Gastroesophageal sphincter (tissue), 4 donors: ENCODE results near the gene VWA8. TPM values are rescaled to one million over a fixed set of nuclear protein-coding genes. Genes with fewer than 3 reads are reported as not detected.

Experiments
- ATAC-seq: fragments of 150-250 bp; one replicate; pipeline ENCODE4 v1.9.1; 2016; ENCODE audit warnings: mild to moderate bottlenecking, moderate library complexity
- H3K27ac ChIP-seq, 4 donors: fragments of 200-600 bp; sonication (generic) in 3 of 4; 1 replicate in 3 of 4; 2 replicates in 1 of 4; pipeline ENCODE4 v1.5.1; 2016 to 2019
- H3K27me3 ChIP-seq: fragments of 200-600 bp; sonication (generic); one replicate; pipeline ENCODE4 v1.5.1; 2019
- H3K36me3 ChIP-seq, 2 donors: fragments of 200-600 bp; sonication (generic); one replicate each; pipeline ENCODE4 v1.5.1; 2019; ENCODE audit warnings: control low read depth in 1 of 2
- H3K4me1 ChIP-seq, 3 donors: fragments of 200-600 bp; sonication (generic); 1 replicate in 2 of 3; 2 replicates in 1 of 3; pipeline ENCODE4 v1.5.1; 2016 to 2019; ENCODE audit warnings: control low read depth in 2 of 3
- H3K4me3 ChIP-seq, 2 donors: fragments of 200-600 bp; sonication (generic); one replicate each; pipeline ENCODE4 v1.5.1; 2019; ENCODE audit warnings: mild to moderate bottlenecking in 1 of 2, moderate library complexity in 1 of 2
- H3K9me3 ChIP-seq, 3 donors: fragments of 200-600 bp; sonication (generic); one replicate each; pipeline ENCODE4 v1.5.1; 2017 to 2019; ENCODE audit warnings: control low read depth in 2 of 3
- CTCF ChIP-seq, 4 experiments: fragments of 200-600 bp in 2 of 4; fragments of 450-650 bp in 2 of 4; sonication (generic) in 1 of 4; IDR thresholded peaks; one replicate each; pipeline ENCODE4 v1.5.1; 2017 to 2019; ENCODE audit warnings: antibody characterized with exemption in 4 of 4, mild to moderate bottlenecking in 2 of 4, moderate library complexity in 2 of 4
- EP300 ChIP-seq: sonication (generic); formaldehyde crosslinking; IDR thresholded peaks from one replicate; pipeline ENCODE4 v1.6.1; 2017; ENCODE audit warnings: antibody characterized with exemption, mild to moderate bottlenecking
- POLR2A ChIP-seq, 2 donors: fragments of 450-650 bp; IDR thresholded peaks; one replicate each; pipeline ENCODE4 v1.6.1; 2017; ENCODE audit warnings: antibody characterized with exemption in 2 of 2, mild to moderate bottlenecking in 2 of 2, moderate library complexity in 1 of 2
- POLR2AphosphoS5 ChIP-seq: sonication (generic); formaldehyde crosslinking; IDR thresholded peaks from one replicate; pipeline ENCODE4 v1.6.1; 2017; ENCODE audit warnings: antibody characterized with exemption
- WGBS, 2 donors: methylation state at CpG; one replicate each; pipeline ENCODE4 v1.1.5; 2018; ENCODE audit warnings: low coverage in 1 of 2; 5-methylcytosine and 5-hydroxymethylcytosine counted together
- total RNA-seq, 4 donors: library from RNA; depleted of rRNA; stranded (reverse); fragments of >200 nt; gene quantifications; one replicate each; pipeline ENCODE4 v1.1.0, GENCODE V29; 2016

The VWA8 gene
- total RNA-seq, 4 donors from 2014 or later, result 20.3 to 34.7 (median 23.9) TPM

- Histone ChIP-seq H3K4me1 (peaks cover 0 to 15% (median 0%) of the 10 kb centered on the region in 3 donors), H3K27me3 (no peaks in the 10 kb centered on the region), H3K36me3 (peaks cover 0 to 9% of the 10 kb centered on the region in 2 donors), H3K27ac (no peak overlapping the region), H3K9me3 (peaks cover 0 to 6% (median 0%) of the 10 kb centered on the region in 3 donors), H3K4me3 (no peak overlapping the region)
- TF ChIP-seq CTCF (IDR thresholded peaks at IDR 0.05), result no peak
- TF ChIP-seq POLR2A (IDR thresholded peaks at IDR 0.05), result no peak
- no peak for TF ChIP-seq EP300
- TF ChIP-seq POLR2AphosphoS5, result no peak
- no peak for ATAC-seq
- 70 to 71% methylated on average over 5 of the region's 5 CpGs for WGBS, 2 donors
These were observed 19.7 kb downstream of the VWA8 start for GRCh38 chr13:41941174-41941573.

- no peak overlapping the region for H3K4me3 ChIP-seq
- TF ChIP-seq EP300 (no peak), POLR2A (IDR thresholded peaks at IDR 0.05) (no peak), POLR2AphosphoS5 (no peak), CTCF (IDR thresholded peaks at IDR 0.05) (no peak)
- ATAC-seq, result no peak
- peaks cover 0 to 15% (median 0%) of the 10 kb centered on the region in 3 donors for H3K4me1 ChIP-seq
- no peaks in the 10 kb centered on the region for H3K9me3 ChIP-seq
- H3K27me3 ChIP-seq, result no peaks in the 10 kb centered on the region
- H3K27ac ChIP-seq, result no peak overlapping the region
- peaks cover 0 to 2% of the 10 kb centered on the region in 2 donors for H3K36me3 ChIP-seq
These were observed 21.5 kb downstream of the VWA8 start for GRCh38 chr13:41939398-41939797.

- TF ChIP-seq EP300, result no peak
- TF ChIP-seq POLR2A (IDR thresholded peaks at IDR 0.05), result no peak
- no peak for TF ChIP-seq POLR2AphosphoS5
- no peak for TF ChIP-seq CTCF (IDR thresholded peaks at IDR 0.05)
- H3K27me3 ChIP-seq, result no peaks in the 10 kb centered on the region
These were observed 22.0 kb downstream of the VWA8 start for GRCh38 chr13:41938918-41939317.

GRCh38 chr13:41937388-41937787 lies 23.5 kb downstream of the VWA8 start:
- Histone ChIP-seq H3K36me3 (no peaks in the 10 kb centered on the region), H3K9me3 (no peaks in the 10 kb centered on the region), H3K4me3 (no peak overlapping the region), H3K4me1 (peaks cover 0 to 9% (median 0%) of the 10 kb centered on the region in 3 donors), H3K27ac (no peak overlapping the region), H3K27me3 (no peaks in the 10 kb centered on the region)
- no peak for ATAC-seq
- 90 to 100% methylated on average over 2 to 5 of the region's 5 CpGs for WGBS, 2 donors
- no peak for TF ChIP-seq EP300

More at GRCh38 chr13:41938918-41939317, 22.0 kb downstream of the VWA8 start:
- Histone ChIP-seq H3K36me3 (no peaks in the 10 kb centered on the region), H3K9me3 (no peaks in the 10 kb centered on the region), H3K4me3 (no peak overlapping the region), H3K4me1 (peaks cover 0 to 15% (median 0%) of the 10 kb centered on the region in 3 donors), H3K27ac (no peak overlapping the region)
- ATAC-seq, result no peak
- 54 to 60% methylated on average over 1 of the region's 1 CpG for WGBS, 2 donors

GRCh38 chr13:41935501-41935900 lies 25.4 kb downstream of the VWA8 start:
- H3K27me3 ChIP-seq, result no peaks in the 10 kb centered on the region
- peaks cover 0 to 8% (median 0%) of the 10 kb centered on the region in 3 donors for H3K4me1 ChIP-seq
- H3K9me3 ChIP-seq, result no peaks in the 10 kb centered on the region
- H3K27ac ChIP-seq, result no peak overlapping the region
- no peaks in the 10 kb centered on the region for H3K36me3 ChIP-seq
- TF ChIP-seq CTCF (IDR thresholded peaks at IDR 0.05) (no peak), POLR2A (IDR thresholded peaks at IDR 0.05) (no peak), POLR2AphosphoS5 (no peak), EP300 (no peak)
- 61 to 100% methylated on average over 1 of the region's 1 CpG for WGBS, 2 donors
- H3K4me3 ChIP-seq, result no peak overlapping the region
- no peak for ATAC-seq
